22Rv1 (cell line): ENCODE measurements around the gene CANX.

Source experiments
- H3K27ac ChIP-seq: fragments of 450-650 bp; 2 replicates; pipeline ENCODE4 v1.5.1; 2017
- CTCF ChIP-seq: fragments of 450-650 bp; IDR thresholded peaks from 2 replicates; pipeline ENCODE4 v1.5.1; 2017; ENCODE audit warnings: mild to moderate bottlenecking
- ZFX ChIP-seq: fragments of 450-650 bp; IDR thresholded peaks from 2 replicates; pipeline ENCODE4 v1.6.1; 2017; ENCODE audit warnings: antibody characterized with exemption, borderline replicate concordance

The CANX gene

GRCh38 chr5:179769796-179770195, 71.0 kb downstream of the CANX start:
- no peak for TF ChIP-seq CTCF
- TF ChIP-seq ZFX, result no peak
- no peak overlapping the region for H3K27ac ChIP-seq

GRCh38 chr5:179771311-179771895, 72.6 kb downstream of the CANX start:
- H3K27ac ChIP-seq, result no peak overlapping the region
- no peak for TF ChIP-seq ZFX
- no peak for TF ChIP-seq CTCF

GRCh38 chr5:179772351-179772750, 73.6 kb downstream of the CANX start:
- H3K27ac ChIP-seq, result no peak overlapping the region
- no peak for TF ChIP-seq ZFX
- TF ChIP-seq CTCF, result no peak

GRCh38 chr5:179773686-179774040, 74.9 kb downstream of the CANX start:
- TF ChIP-seq ZFX (no peak), CTCF (no peak)
- no peak overlapping the region for H3K27ac ChIP-seq

- TF ChIP-seq CTCF (no peak), ZFX (no peak)
Observed at GRCh38 chr5:179774442-179774841, 75.7 kb downstream of the CANX start.

GRCh38 chr5:179776411-179776938, 77.7 kb downstream of the CANX start:
- H3K27ac ChIP-seq, result no peak overlapping the region
- TF ChIP-seq CTCF (no peak), ZFX (no peak)

More at GRCh38 chr5:179774442-179774841, 75.7 kb downstream of the CANX start:
- no peak overlapping the region for H3K27ac ChIP-seq

GRCh38 chr5:179777456-179777855, 78.7 kb downstream of the CANX start:
- H3K27ac ChIP-seq, result no peak overlapping the region
- TF ChIP-seq ZFX (no peak), CTCF (no peak)
